Tibial nerve (tissue), 4 donors: ENCODE data around the gene SHANK2. TPM values are rescaled to one million over a fixed set of nuclear protein-coding genes. Genes with fewer than 3 reads are reported as not detected.

Experiments used
- DNase-seq, 2 donors: peaks; one replicate each; pipeline ENCODE4 v3.0.0-alpha.2; 2019; ENCODE audit warnings: low spot score in 2 of 2
- H3K27ac ChIP-seq, 4 donors: fragments of 200-600 bp; sonication (generic) in 3 of 4; one replicate each; pipeline ENCODE4 v1.5.1; 2017 to 2019; ENCODE audit warnings: mild to moderate bottlenecking in 1 of 4
- H3K27me3 ChIP-seq, 2 donors: fragments of 200-600 bp; sonication (generic) in 1 of 2; one replicate each; pipeline versions ENCODE4 v1.5.1 to v1.6.0; 2017 to 2019
- H3K36me3 ChIP-seq, 3 donors: fragments of 200-600 bp; sonication (generic); one replicate each; pipeline ENCODE4 v1.5.1; 2018 to 2019
- H3K4me1 ChIP-seq, 4 donors: fragments of 200-600 bp; sonication (generic) in 3 of 4; one replicate each; pipeline ENCODE4 v1.5.1; 2017 to 2019
- H3K4me3 ChIP-seq, 4 donors: fragments of 200-600 bp; sonication (generic) in 3 of 4; one replicate each; pipeline ENCODE4 v1.5.1; 2017 to 2019; ENCODE audit warnings: mild to moderate bottlenecking in 1 of 4, moderate library complexity in 1 of 4
- H3K9me3 ChIP-seq, 4 donors: fragments of 200-600 bp; sonication (generic) in 3 of 4; one replicate each; pipeline ENCODE4 v1.5.1; 2017 to 2019
- EP300 ChIP-seq, 2 donors: sonication (generic); formaldehyde crosslinking; IDR thresholded peaks; one replicate each; pipeline ENCODE4 v1.6.1; 2017; ENCODE audit warnings: antibody characterized with exemption in 2 of 2, mild to moderate bottlenecking in 1 of 2
- POLR2A ChIP-seq, 2 donors: fragments of 450-650 bp; IDR thresholded peaks; one replicate each; pipeline ENCODE4 v1.6.1; 2017; ENCODE audit warnings: antibody characterized with exemption in 2 of 2, mild to moderate bottlenecking in 2 of 2, moderate library complexity in 2 of 2
- WGBS, 2 donors: methylation state at CpG; one replicate each; pipeline ENCODE4 v1.1.5; 2018; 5-methylcytosine and 5-hydroxymethylcytosine counted together
- total RNA-seq, 4 donors: library from RNA; depleted of rRNA; stranded (reverse); fragments of >200 nt; gene quantifications; one replicate each; pipeline ENCODE4 v1.1.0, GENCODE V29; 2016
- TF ChIP-seq, protein P1 (sequence below), 5 experiments: fragments of 200-600 bp in 3 of 5; fragments of 450-650 bp in 2 of 5; sonication (generic) in 3 of 5; IDR thresholded peaks; one replicate each; pipeline ENCODE4 v1.5.1; 2016 to 2019; ENCODE audit warnings: antibody characterized with exemption in 5 of 5, mild to moderate bottlenecking in 3 of 5, moderate library complexity in 2 of 5

The SHANK2 gene
- total RNA-seq, 4 donors from 2014 or later, result 0.20 to 2.0 (median 1.4) TPM

DNA sequence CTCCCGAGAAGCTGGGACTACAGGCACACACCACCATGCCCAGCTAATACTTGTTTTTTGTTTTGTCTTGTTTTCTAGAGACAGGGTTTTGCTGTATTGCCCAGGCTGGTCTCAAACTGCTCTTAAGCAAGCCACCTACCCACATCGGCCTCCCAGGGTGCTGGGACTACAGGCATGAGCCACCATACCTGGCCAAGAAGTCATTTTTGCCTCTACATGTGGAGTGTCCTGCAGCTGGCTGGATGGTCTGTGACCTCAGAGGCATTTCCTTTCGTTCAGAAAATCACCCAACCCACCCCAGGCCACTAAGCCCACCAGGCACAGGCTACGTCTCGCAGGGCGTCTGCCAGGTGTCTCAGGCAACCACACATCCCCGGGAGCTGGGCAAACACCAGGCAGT is 12.8 kb downstream of the SHANK2 start:
- peaks cover 0 to 7% (median 0%) of the 10 kb centered on the region in 4 donors for H3K4me1 ChIP-seq
- no peak overlapping the region for H3K4me3 ChIP-seq
- no peak overlapping the region for H3K27ac ChIP-seq
- 74 to 79% methylated on average over 7 of the region's 7 CpGs for WGBS, 2 donors
- DNase-seq, result no peak
- H3K36me3 ChIP-seq, result no peaks in the 10 kb centered on the region
- TF ChIP-seq EP300 (IDR thresholded peaks at IDR 0.05) (no peak), POLR2A (IDR thresholded peaks at IDR 0.05) (no peak)
- TF ChIP-seq, protein P1, sequence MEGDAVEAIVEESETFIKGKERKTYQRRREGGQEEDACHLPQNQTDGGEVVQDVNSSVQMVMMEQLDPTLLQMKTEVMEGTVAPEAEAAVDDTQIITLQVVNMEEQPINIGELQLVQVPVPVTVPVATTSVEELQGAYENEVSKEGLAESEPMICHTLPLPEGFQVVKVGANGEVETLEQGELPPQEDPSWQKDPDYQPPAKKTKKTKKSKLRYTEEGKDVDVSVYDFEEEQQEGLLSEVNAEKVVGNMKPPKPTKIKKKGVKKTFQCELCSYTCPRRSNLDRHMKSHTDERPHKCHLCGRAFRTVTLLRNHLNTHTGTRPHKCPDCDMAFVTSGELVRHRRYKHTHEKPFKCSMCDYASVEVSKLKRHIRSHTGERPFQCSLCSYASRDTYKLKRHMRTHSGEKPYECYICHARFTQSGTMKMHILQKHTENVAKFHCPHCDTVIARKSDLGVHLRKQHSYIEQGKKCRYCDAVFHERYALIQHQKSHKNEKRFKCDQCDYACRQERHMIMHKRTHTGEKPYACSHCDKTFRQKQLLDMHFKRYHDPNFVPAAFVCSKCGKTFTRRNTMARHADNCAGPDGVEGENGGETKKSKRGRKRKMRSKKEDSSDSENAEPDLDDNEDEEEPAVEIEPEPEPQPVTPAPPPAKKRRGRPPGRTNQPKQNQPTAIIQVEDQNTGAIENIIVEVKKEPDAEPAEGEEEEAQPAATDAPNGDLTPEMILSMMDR (IDR thresholded peaks at IDR 0.05), result no peak
- no peaks in the 10 kb centered on the region for H3K27me3 ChIP-seq
- peaks cover 0 to 8% (median 0%) of the 10 kb centered on the region in 4 donors for H3K9me3 ChIP-seq

DNA sequence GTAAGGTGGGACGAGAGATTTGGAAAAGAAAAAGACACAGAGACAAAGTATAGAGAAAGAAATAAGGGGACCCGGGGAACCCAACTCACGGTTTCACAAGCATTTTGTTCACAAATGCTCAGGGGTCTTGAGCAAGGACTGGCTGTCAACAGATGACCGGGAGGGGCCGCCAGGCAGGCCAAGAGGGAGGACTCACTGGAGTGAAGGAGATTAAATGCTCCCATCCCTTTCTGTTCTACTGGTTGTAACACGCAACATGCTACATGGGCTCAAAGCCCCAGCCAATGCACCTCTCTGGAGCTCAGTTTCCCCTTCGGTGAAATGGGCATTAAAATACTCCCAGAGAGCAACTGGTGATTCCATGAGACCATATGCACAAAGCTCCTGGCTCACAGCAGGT is 13.4 kb downstream of the SHANK2 start:
- Histone ChIP-seq H3K27me3 (no peaks in the 10 kb centered on the region), H3K4me3 (no peak overlapping the region), H3K9me3 (peaks cover 0 to 4% (median 0%) of the 10 kb centered on the region in 4 donors), H3K4me1 (peaks cover 0 to 7% (median 0%) of the 10 kb centered on the region in 4 donors), H3K27ac (no peak overlapping the region), H3K36me3 (no peaks in the 10 kb centered on the region)
- no peak for DNase-seq
- TF ChIP-seq, protein P1 (IDR thresholded peaks at IDR 0.05), result no peak
- TF ChIP-seq EP300 (IDR thresholded peaks at IDR 0.05), result no peak
- TF ChIP-seq POLR2A (IDR thresholded peaks at IDR 0.05), result no peak
- WGBS, 2 donors, result 89% methylated on average over 7 of the region's 7 CpGs

DNA sequence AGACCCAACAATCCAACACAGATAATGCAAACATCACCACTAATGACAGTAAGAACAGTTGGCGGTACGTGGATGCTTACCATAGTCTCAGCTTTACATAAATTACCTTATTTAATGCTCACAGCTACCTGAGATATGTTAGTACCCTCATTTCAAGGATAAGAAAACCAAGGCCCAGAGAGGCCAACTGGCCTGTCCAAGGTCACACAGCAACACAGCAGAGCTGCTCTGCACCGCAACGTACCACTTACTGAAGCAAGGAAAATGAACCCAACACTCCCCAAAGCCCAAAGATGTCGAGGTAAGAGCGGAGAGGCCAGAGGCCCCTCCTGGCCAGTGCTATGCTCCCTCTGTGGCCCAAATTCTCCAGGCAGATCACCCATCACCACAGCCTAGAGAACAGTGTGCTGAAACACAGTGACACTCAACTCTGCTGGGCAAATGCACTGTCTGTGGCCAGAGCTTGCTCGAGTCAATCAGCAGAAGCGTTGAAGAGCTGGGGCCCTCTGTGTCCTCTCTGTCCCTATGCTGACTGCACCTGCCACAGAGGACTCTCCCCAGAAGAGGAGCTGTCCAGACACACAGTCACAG is 14.0 kb downstream of the SHANK2 start:
- peaks cover 0 to 7% (median 0%) of the 10 kb centered on the region in 4 donors for H3K4me1 ChIP-seq
- no peak overlapping the region for H3K27ac ChIP-seq
- no peaks in the 10 kb centered on the region for H3K36me3 ChIP-seq
- TF ChIP-seq POLR2A (IDR thresholded peaks at IDR 0.05) (no peak), EP300 (IDR thresholded peaks at IDR 0.05) (no peak)
- TF ChIP-seq, protein P1 (IDR thresholded peaks at IDR 0.05), result no peak
- H3K9me3 ChIP-seq, result peaks cover 0 to under 1% (median 0%) of the 10 kb centered on the region in 4 donors
- 85 to 89% methylated on average over 8 of the region's 8 CpGs for WGBS, 2 donors
- DNase-seq, result no peak
- H3K4me3 ChIP-seq, result no peak overlapping the region
- no peaks in the 10 kb centered on the region for H3K27me3 ChIP-seq

DNA sequence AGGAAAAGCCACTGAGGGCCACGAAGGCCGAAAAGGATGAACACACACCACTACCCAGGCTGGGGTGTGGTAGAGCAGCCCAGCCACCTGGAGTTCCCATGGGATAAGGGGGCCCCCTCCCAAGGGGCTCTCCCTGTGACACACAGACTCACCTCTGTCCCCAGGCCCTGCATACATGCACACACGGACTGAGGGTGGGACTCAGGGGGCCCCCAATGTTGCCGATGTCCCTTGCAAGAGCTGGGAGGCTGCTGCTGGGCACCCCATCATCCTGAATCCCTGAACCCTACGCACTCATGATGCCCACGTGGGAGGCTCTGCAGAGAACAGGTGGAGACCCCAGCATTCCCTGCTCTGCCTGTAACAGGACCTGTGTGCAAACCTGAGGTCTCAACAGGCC is 14.5 kb downstream of the SHANK2 start:
- no peak for DNase-seq
- H3K4me1 ChIP-seq, result peaks cover 0 to 7% (median 0%) of the 10 kb centered on the region in 4 donors
- no peaks in the 10 kb centered on the region for H3K27me3 ChIP-seq
- WGBS, 2 donors, result 46 to 53% methylated on average over 3 of the region's 6 CpGs
- H3K36me3 ChIP-seq, result no peaks in the 10 kb centered on the region
- TF ChIP-seq EP300 (IDR thresholded peaks at IDR 0.05) (no peak), POLR2A (IDR thresholded peaks at IDR 0.05) (no peak)
- TF ChIP-seq, protein P1 (IDR thresholded peaks at IDR 0.05), result no peak
- peaks cover 0 to under 1% (median 0%) of the 10 kb centered on the region in 4 donors for H3K9me3 ChIP-seq
- no peak overlapping the region for H3K27ac ChIP-seq
- H3K4me3 ChIP-seq, result no peak overlapping the region

DNA sequence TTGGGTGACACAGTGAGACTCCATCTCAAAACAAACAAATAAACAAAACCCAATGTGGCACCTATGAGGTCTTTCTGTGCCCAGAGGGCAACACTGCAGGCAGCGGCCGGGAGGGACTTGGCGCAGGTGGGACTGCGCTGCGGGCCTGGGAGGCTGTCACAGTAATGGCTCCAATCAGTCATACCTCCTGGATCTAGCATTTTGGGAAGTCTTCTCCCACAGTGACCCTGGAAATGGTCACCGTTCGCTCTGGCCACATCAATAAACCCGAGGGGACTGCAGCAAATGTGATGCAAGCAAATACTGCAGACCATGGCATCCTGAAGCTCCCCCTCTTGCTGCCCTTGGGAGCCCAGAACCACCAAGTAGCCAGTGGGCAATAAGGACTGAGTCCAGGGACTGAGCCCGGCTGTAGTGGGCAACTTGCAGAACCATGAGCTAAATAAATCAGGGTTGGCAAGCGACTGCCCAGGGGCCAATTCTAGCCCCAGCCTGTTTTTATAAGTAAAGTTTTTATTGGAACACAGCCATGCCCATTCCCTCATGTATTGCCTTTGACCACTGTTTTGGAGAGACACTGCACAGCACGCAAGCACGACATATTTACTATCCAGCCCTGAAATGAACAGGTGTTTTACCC is 15.4 kb downstream of the SHANK2 start:
- Histone ChIP-seq H3K9me3 (peaks cover 0 to 3% (median 0%) of the 10 kb centered on the region in 4 donors), H3K27ac (no peak overlapping the region), H3K4me3 (no peak overlapping the region), H3K36me3 (no peaks in the 10 kb centered on the region), H3K27me3 (no peaks in the 10 kb centered on the region), H3K4me1 (peaks cover 0 to 7% (median 0%) of the 10 kb centered on the region in 4 donors)
- no peak for DNase-seq
- TF ChIP-seq POLR2A (IDR thresholded peaks at IDR 0.05) (no peak), EP300 (IDR thresholded peaks at IDR 0.05) (no peak)
- TF ChIP-seq, protein P1 (IDR thresholded peaks at IDR 0.05), result no peak
- WGBS, 2 donors, result 75 to 78% methylated on average over 11 to 12 of the region's 12 CpGs
